Measurements from ENCODE around the gene TPK1.
"Not testable (repeated sequence)": the region's sequence is repeated elsewhere in the genome, so short reads cannot be mapped to it uniquely, and the experiment has no call there.

Gene TPK1

DNA sequence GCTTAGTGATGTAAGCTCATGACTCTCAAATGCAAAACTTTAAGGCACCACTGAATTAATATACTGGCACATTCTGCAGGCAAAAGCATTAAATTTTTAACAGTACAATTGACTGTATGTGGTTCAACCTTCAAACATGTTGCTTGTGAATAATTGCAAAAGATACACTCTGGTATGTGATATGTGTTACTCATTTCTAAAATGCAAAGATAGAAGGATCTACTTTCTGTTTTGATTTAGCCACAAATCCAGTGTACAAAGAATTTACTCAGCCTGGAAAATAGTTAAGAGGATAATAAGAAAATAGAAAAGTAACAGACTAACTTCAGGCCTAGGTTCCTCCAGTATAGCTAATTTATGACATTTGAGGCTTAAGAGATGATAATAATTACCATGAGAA lies 365.8 kb downstream of the TPK1 start:
- peak; percentile 3 for DNase-seq

DNA sequence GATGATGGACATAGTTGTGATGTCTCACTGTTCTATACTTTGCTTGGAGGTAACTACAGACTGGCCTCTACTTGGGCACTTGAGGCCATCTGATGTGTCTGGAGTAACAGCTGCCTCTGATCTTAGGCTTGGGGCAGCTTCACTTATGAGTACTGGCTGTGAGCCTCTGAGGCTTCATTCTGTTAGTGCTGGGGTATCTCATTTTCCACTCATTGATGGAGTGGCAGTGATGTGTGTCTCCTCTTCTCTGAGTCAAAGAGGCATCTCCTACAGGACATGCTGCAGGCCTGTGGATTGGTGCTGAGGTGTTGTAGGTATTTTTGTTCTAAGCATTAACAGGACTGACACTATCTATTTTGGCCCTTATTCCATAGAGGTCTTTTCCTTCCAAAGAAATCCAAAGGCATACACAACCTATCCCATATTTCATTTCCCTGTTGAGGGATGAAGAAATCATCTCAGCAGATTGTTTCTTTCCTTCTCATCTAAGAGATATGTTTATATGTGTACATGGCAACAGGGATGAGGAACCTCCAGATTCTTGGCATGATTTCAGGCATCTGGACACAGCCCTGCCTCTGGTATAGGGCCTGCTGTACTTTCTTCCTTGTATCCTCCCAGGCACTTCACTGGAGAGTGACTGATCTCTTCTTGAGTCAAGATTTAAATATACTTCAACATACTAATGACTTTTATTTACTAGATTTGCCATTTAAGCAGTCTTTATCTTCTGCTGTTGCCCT lies 366.7 kb downstream of the TPK1 start:
- peak; percentile 21 for DNase-seq

DNA sequence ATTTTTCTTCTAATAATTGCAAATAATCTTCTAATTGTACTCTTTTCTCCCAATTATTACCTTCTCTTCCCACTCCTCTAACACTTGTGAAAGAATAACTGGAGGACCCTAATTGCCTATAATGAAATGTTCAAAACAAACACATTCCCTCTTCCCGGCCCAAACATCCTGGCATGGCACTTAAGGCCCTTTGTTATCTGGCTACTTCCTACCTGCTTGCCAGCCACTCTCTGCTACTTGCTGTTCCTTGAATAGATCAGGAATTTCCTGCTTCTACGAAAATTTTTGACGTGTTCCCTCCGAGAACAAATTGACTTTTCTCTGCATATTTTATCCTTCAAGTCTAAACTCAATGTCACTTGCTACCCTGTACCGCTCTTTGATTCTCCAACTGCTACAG lies 376.2 kb downstream of the TPK1 start:
- DNase-seq: no peak

DNA sequence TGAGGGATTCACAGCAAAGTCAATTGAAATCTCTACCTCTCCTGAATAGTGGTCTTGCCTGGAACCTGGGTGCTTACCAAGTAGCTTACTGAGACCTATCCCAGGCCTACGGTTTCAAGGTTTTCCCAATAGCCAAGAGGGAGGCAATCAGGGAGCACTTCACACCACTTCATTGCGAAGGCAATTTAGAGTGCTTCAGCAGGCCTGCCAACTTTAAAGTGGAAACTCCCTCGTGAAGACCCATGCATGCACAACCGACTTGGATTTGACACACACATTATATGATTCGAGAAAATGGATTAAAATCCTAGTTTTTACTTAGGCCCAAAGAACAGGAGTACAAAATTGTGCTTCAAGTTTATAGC lies 380.8 kb downstream of the TPK1 start:
- no peak for DNase-seq

DNA sequence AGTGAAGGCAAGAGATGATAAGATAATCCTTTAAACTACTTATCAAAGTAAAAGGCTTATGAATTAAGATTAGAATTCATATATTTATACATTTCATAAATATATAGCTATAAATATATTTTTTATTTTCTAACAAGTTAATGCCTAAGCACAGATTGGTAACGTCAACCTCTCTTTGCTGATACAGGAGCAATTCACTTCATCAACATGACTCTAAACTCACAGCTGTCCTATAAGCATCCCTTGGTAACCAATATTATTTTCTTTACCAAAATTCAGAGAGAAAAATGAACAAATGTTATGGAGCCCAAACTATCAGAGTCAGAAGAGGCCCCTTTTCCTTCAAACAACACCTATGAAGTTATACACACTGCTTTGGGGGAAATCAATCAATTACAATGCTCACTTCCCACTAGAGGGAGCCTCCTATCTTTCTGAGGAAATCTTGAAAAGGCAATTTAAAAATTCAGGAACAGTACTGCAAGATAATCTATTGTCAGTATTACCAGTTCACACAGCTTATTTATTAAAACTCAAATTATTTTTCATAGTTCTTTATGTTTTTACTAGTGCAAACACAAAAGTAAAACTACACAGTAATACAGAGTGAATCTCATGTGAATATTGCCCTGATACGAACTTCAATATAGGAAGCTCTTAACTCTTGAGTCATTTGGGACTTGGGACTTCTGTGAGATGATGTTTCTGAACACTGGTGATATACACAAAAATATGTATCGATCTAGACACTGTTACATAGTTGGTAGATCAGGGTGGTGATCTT lies 381.4 kb downstream of the TPK1 start:
- DNase-seq: peak; percentile 3

DNA sequence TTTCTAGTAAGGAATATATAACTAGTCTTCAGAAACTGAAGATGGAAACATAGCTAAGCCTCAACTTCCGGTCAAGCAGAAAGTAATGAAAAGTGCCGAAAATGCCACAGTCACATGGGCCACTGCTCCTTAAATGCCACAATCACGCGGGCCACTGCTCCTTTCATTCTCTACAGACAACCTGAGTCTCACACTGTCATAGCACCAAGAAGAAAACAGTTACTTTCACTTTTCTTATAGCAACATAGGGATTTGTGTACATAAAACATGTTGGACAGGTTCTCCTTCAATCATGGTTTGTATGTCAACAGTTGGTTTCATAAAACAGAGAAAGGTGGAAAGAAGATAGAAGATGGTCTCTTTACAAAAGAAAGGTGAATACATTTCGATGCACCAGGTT lies 383.8 kb downstream of the TPK1 start:
- no peak for DNase-seq

DNA sequence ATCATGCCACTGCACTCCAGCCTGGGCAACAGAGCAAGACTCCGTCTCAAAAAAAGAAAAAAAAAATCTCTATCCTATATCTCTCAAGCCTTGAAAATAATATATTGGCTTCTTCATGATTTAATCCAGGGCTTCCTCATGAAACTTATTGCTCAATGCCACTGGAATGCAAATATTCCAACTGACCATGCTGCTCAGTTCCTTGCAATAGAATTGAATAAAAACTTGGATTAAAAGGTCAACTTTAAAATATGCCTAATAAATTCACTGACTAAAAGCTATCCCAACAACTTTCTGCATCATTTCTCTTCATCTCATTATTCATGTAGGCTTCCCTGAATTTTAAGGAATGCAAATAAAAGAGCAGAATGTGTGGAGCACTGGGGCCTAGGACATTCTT lies 390.3 kb downstream of the TPK1 start:
- no peak for DNase-seq

DNA sequence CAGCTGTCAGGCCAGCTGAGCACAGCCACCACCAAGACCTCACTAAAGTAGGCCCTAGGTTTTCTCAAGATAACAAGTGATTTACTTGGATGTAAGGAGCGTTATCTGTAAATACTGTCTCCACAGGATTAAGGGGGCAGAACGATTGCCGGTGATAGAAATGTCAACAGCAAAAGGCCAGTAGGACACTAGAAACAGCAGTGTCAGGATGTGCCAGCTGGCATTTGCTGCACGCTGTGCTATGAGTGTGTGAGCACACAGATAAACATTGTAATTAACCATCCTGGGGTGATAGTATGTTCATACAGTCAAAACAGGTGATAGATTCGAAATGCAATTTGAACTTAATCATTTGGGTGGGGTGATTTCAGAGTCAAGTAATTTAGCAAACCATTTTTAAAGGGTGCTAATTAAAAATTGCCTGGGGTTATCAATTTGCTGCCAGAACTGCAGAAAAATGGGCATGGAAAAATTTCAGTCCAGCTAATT lies 396.1 kb downstream of the TPK1 start:
- no peak for DNase-seq

DNA sequence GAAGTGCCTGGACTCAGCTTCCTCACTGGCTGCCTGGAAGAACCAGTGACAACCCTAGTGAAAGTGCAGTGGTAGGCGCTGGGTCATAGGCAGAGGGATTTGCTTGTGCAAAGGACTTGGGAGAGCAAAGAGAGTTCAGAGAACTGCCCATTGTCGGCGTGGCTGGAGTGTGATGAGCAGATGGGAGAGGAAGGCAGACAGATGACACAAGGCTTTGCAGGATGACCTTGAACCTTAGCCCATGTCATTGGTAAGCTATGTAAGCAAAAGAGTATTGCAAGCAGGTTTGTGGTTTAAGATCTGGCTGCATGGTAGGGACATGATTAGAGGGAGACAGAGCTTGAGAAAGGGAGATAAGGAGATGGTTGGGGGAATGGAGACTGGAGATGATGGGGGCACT lies 397.1 kb downstream of the TPK1 start:
- DNase-seq: no peak

DNA sequence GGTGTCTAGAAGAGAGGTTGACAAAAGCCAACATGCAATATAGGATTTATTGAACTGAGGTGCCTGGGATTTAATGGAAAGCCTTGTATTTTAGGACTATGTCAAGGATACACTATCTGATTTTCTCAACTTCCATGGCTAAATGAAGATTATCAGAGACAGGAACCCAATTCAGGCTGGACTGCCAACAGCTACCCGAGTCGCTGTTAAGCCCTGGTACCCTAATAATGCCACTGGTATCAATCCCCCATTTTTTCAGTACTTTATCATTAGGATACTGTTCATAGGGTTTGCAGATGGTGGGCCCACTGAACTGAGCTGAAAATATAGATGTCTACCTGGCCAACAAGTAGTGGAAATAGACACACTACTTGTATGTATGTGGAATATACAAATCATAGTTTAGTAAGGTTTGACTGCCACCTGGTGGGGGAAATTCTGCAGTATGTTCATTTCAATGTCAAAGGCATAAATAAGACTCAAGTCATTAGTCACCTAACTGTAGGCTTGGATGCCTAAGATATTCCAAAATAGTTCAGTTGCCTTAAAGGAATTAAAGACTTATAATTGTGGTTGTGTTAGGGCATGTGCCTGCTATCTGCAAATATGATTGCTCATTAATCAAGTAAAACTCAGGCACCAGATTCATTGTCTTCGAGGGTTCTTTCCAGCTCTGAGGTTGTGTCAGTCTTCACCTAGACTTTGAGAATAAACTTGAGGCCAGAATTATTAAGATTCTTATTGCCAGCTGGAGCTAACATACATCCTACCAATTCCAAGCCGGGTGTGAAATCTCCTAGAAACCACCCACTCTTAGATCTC lies 398.3 kb downstream of the TPK1 start:
- peak; percentile 56 for DNase-seq

DNA sequence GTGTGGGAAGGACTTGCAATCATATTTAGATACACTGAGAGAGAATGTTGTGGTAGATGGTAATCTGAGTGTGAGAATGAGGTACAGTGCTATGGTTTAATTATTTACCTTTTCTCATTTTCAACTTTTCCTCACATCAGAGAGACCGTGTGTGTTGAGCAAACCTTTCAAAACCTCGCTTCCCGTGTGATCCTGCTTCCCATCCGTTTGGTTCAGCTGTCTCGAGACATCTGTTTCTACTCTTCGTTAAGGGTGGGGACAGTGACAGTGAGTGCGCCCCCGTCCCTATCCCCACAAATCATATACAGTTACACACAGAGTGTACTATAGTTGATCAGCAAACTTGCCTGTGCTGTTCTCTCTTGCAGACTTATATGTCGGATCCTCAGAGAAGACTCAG lies 399.4 kb downstream of the TPK1 start:
- DNase-seq: no peak

DNA sequence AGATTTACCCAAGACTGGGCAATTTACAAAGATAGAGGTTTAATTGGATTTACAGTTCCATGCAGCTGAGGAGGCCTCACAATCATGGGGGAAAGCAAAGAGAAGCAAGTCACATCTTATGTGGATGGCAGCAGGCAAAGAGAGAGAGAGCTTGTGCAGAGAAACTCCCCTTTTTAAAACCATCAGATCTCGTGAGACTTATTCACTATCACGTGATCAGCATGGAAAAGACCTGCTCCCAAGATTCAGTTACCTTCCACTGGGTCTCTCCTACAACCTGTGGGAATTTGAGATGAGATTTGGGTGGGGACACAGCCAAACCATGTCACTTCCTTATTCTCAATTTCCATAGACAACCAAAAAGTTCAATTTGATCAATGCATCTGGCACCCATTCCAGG lies 407.4 kb downstream of the TPK1 start:
- DNase-seq: no peak

DNA sequence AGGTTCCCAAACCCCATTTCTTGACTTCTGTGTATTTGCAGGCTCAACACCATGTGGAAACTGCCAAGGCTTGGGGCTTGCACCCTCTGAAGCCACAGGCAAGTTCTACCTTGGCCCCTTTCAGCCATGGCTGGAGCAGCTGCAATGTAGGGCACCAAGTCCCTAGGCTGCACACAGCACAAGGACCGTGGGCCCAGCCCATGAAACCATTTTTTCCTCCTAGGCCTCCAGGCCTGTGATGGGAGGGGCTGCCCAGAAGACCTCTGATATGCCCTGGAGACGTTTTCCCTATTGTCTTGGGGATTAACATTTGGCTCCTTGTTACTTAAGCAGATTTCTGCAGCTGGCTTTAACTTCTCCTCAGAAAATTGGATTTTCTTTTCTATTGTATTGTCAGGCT lies 408.3 kb downstream of the TPK1 start:
- not testable (repeated sequence) for DNase-seq

DNA sequence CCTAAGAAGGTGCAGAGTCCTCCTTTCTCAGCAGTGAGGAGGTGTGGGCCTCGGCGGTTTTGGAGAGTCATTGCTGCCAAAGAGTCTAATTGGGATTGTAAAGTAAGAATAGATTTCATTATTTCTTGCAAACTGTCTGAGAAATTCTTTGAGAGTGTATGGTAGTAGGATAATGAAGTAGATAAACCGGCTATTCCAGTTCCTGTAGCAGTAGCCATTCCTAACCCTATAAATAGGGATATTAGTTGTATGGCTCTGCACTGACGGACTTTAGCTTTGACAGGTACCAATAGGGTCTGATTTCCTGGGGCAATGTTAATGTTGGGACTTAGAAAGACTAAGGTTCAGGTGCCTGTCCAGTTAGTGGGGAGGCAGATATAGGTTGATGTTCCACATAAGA lies 416.9 kb downstream of the TPK1 start:
- not testable (repeated sequence) for DNase-seq

DNA sequence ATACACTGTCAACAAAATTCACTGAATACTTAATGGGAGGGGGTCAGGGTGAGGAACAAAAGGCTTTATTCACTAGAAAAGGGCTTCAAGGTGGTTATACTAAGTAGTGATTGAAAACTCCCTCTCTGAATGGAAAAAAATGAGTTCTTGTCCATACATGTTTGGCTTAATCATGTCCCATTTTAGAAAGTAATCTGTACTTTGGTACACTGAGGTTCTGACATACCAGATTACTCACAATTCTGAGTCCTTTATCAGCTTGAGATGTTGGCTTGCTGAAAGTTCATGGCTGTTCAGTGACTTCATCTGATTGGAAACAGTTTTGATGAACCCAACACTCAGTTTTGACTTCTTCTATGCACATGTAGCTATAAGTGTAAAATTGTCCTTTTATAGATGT lies 419.5 kb downstream of the TPK1 start:
- DNase-seq: no peak

DNA sequence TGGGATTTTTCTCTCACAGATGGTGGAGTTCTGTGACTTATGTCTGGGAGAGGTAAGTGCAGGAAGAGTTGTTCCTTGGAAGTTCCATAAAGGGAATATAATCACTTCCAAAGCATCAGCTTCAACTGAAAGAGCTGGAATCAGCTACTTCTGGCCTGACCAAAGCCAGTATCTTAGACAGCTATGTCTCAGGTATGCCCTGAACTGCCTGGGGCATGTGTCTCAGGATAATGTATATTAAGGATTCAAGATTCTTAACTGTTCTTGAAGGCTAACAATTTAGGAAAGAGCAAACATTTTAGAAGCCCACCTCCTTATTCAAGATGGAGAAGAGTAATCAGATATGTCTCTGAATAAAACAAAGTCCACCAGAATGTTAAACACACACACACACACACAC lies 420.0 kb downstream of the TPK1 start:
- DNase-seq: no peak

DNA sequence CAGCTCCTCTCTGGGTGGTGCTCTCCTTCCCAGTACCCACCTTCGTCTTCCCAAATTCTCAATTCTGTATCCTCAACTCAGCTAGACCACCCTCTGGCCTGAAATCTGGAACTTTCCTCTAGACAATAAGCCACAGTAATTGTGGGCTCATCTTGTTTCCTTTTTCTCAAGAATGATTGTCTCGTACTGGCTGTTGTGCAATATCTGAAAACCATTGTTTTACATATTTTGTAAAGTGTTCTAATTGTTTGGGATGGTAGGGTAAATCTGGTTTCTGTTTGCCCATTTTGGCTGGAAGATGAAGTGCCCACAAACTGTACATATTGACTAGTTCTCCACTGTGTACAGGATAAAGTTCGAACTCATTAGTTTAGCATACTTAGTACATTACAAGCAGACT lies 421.0 kb downstream of the TPK1 start:
- DNase-seq: no peak

DNA sequence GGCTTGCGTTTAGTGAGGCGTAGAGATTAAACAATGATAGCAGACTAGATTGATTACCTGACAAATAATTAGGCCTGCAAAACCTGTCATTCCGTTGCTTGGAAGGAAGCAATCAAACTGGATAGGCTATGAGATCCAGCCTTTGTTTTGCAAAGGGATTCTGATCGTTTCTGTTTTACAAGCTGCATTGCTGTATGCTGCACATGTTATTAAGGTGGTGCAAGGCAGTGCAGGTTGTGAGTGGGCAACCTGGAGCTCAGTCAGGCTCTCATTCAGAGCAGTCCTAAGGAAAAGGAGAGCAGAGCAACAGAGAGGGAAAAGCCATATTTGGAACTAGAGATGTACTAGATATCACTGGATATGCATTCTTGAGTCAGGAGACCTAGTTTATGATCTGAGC lies 425.4 kb downstream of the TPK1 start:
- DNase-seq: no peak

DNA sequence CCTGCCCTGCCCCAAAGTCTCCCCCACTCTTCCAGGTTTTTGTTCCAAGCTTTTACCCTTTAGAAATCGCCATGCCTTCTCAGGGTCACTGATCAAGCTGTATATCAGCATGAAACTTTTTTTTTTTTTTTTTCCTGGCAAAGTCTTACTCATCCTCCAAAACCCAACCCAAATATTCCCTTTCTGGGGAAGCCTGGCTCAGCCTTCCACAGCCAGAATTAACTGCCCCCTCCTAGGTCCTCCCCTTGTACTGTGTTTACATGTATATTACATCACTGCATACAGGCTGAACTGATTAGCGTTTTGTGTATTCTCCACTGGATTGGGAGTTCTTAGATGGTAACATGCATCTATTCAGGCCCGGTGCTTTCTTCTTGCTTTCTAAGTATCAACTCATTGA lies 427.7 kb downstream of the TPK1 start:
- no peak for DNase-seq

DNA sequence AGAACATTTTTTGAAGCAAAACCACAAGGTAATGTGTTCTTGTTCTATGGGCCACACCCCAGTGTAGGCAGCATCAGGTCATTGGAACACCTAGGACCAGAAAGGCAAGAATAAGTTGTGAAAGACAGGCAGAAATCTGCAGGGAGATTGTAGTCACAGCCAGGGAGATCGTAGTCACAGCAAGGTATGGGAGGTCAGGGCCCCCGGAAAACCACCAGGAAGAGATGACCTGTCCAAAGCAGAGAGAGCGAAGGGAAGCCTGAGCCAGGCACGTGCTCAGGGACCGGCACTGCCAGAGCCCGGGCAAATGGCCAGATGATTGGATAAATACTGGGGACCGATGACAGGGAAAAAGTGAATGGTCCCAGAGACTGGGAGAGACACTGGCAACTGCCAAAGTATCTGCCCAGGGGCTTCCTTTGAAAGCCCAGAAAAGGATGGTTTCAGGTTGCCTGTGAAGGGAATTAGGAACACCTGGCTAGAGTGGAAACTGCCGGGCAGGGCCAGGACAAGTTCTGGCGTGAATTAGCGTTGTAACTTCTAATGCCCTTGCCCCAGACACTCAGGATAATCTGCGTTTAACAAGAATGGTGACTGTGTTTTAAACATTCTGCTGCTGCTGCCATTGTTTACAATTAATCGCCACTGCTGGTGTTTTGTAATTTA lies 428.5 kb downstream of the TPK1 start:
- DNase-seq: no peak

DNA sequence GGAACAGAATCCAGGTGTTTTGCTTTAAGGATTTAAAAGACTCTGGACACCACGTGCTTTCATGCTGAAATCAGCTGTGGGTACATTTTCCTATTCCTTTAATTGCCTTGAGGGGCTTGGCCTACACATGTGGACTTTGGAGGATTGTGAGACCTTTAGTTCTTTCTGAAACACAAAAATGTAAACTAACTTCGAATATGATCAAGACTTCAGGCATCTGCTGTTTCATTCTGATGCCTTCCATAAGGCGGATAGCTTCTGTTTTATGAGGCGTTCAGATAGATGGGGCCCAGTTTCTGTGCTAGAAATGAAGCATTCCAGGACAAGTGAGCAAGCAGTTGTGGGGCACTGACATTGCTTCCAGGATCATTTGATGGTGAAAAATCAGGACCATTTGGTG lies 430.9 kb downstream of the TPK1 start:
- DNase-seq: no peak

DNA sequence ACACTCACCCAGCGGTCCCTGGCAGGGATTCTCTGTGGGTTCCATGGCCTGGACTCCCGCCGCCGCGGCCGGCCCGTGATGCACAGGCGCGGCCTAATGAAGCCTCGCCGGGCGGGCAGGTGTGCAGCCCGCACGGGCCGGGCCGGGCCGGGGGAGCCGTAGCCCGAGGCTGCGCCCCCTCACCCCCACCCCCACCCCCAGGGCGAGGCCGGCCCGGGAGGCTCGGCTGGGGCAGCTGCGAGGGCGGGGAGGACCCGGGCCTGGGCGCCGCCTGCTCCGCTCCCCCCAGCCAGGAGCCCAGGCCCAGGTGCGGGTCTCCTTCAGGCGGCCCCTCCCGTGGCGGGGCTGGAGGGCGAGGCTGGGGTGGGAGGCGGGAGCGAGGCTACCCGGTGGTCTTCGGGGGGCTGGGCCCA lies 432.2 kb downstream of the TPK1 start, which contains the start of gene NOBOX:
NOBOX (minus strand) TSS at position 45 of the 413 bp plus-strand sequence.
- no peak for DNase-seq

DNA sequence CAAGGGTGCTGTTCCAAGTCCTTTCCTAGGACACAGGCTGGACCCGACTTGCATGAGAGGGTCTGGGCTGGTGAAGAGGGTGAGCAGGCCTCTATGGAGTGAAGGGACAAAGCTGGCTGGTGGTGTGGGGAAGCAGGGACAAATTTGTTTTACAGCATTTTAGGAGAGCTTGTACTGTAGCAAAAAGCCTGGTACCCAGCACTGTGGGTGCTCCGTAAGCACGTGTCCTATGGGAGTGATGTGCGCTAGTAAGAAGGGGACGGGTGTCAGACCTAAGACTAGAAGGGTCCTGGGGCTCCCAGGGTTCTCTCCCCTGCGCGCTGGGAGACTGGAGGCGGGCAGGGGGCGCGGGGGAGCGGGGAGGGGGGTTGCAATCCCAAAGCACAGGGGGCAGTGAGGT lies 432.8 kb downstream of the TPK1 start:
- no peak for DNase-seq
